ENCODE results near the gene UNC79.

Gene UNC79

GRCh38 chr14:93748208-93749075 is 317.7 kb downstream of the UNC79 start:
- DNase-seq = peak in 9 of 58 donors; percentile 22 to 71 (median 35)

- DNase-seq = peak in 2 of 58 donors; percentile 61 to 71
Observed at GRCh38 chr14:93749076-93749420, 318.3 kb downstream of the UNC79 start.

DNA sequence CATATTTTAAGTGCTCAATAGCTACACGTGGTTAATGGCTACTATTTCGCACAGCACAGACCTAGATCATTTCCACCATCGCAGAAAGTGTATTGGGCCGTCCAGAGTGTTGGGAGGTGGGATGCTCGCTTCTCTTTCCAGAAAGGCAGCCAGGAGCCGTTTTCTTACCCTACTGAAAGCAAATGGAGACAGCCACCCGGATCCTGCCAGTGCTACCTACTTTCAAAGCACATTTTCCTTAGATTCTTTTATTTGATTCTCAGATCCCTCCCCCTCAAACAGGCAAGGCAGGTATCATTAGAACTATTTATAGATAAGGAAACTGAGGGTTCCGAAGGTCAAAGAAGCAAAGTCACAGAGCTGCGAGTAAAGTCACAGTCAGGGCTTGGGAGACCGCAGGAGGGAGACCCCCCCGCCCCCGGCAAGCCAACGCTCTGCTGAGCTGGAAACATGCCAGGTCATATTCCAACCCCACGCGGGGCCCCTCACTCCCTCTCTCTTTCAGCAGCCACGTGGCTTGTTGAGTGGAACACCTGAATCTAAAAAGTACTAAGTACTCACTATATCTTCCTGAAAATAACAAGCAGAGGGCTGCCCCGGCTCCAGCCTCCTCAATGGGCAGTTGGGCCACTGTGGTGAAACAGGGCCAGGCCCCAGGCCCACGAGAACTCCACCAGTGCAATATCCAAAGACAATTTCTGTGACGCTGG is 321.4 kb downstream of the UNC79 start:
- no peak for DNase-seq

GRCh38 chr14:93752980-93753561 is 322.3 kb downstream of the UNC79 start:
- DNase-seq = peak in 54 of 58 donors; percentile 33 to 99 (median 82)

DNA sequence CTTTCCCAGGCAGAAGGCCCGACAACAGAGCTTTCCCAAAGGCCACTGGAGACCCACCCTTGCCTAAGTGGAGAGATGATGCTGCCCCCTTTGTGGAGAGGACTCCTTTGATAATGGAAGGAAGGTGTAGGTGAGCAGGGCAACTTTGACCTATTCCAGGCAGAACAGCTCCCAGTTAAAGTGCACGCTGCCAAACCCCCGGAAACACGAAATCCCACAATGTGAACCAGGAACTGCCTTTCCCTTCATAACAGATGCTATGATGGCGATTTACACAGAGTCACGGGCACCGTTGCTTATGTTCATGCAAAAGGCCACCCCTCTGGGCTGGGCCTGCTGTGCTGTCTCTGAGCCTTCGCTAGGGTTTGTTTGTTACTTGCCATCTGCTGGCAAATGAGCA is 322.9 kb downstream of the UNC79 start:
- peak in 1 of 58 donors; percentile 62 for DNase-seq

- no peak for DNase-seq
Observed at GRCh38 chr14:93757206-93757605, 326.5 kb downstream of the UNC79 start.

Measured in anterior cingulate cortex (tissue), 58 donors.